GM21529 (cell line): ENCODE data around the gene DNAH5.
"Not testable (repeated sequence)": the region's sequence is repeated elsewhere in the genome, so short reads cannot be mapped to it uniquely, and the experiment has no call there.

ENCODE experiments used
- ATAC-seq: cut with Tn5 transposase; IDR thresholded peaks from one replicate; pipeline ENCODE4 v1.9.1; 2021; ENCODE audit not compliant: unreplicated experiment

Gene DNAH5

DNA sequence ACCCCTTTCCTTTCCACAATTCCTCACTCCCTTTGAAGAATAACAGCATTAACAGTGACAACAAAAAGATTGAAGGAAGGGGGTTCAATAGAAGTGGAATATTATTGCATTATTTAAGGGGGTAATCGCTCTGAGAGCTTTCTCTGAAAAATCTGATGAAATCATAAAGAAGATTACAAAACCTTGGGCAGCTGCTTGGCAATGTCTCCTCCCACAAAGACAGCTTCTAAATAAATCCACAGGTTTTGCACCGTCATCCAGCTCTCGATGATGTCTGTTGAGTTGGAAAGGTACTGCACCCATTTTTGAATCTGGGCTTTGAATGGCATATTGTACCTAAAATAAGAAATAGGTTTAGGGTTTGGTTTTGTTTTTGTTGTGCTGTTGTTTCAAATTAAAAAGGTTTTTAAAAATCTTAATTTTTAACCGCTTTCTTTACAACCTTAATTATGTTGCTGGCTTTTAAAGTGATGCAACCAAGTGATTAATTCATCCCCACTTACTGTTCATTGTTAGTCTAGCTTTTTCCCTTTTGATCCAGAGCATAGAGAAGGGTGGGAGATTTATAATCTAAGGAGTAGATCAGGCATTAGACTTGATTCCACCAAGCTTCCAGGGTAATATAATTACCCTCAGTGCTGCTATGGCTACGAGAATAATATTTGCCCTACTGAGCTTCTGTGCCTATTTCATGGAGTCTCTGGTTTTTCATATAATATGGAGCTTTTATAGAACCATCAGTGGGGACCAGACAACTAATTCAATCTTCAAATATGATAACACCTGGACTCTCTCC lies 85.0 kb downstream of the DNAH5 start:
- ATAC-seq: no peak

- no peak for ATAC-seq
Measured at GRCh38 chr5:13843175-13843846, 101.2 kb downstream of the DNAH5 start.

- no peak for ATAC-seq
Measured at GRCh38 chr5:13833440-13833839, 111.0 kb downstream of the DNAH5 start.

GRCh38 chr5:13831351-13831750 lies 113.1 kb downstream of the DNAH5 start:
- no peak for ATAC-seq

DNA sequence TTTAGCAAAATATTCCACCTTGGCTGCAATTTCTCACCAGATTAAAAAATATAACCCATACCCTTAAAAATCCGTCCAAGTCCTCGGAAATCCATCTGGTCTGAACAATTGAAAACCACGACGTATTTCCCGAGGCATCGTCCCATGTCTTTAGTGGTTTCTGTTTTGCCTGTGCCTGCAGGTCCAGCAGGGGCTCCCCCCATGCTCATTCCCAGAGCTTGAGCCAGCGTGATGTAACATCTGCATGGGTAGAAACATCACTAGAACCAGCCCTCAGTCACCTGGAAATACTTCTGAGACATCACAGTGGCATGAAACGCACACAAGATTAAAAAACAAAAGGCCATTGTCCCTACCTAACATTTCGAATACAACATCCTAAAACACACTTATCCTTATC lies 114.0 kb downstream of the DNAH5 start:
- ATAC-seq: no peak

- ATAC-seq: no peak
Measured at GRCh38 chr5:13821366-13821765, 123.1 kb downstream of the DNAH5 start.

DNA sequence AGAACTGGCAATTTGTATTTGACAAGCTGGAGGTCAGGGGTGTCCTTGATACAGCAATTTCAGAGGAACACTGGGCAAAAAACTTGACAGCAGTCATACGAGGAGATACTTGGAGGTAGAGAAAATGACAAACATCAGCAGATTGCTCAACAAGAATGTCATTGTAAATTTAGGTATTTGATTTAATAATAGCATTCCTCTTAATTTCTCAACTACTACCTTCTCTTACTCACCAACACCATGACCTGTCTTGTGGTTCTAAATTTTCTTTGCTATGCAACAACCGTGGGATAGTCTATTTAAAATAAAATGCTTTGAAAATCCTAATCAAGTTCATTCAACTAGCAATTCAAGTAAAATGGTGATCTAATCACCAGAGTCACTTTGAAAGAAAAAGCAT lies 128.4 kb downstream of the DNAH5 start:
- ATAC-seq: no peak

GRCh38 chr5:13814301-13814700 lies 130.2 kb downstream of the DNAH5 start:
- no peak for ATAC-seq

DNA sequence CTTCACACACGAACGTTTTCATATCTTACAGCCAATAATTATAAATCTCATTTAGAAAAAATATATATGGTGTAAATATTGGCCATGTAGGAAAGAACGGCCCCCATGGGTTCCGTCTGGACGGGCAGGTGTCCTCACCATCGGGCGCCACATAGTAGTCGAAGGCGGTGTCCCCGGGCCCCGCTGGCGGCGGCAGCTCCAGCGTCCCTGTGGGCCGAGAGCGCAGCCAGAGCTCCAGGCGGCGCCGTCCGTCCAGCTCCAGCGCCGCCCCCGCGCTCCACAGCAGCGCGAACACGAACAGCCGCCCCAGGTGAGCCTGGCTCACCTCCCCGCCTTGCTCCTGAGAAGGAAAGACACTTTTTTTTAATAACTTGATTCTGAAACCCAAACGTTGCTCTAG lies 134.6 kb downstream of the DNAH5 start:
- no peak for ATAC-seq

DNA sequence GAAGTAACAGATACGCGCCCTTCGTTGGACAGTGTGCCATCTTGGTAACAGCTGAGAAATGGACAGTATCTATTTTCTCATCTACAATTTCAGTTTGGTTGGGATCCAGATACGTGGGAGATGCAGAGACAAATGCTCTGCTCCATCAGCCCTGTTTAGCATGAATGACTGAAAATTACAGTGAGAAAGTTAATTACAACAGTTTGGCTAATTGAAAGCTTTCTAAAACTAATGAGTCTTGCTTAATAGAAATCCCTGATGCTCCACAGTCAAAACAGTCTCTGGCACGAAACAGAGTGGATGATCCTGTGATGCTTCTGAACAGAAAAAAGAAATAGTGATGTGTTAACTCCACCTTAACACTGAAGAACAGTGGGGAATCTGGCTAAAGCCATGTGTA lies 140.2 kb downstream of the DNAH5 start:
- ATAC-seq: no peak

- not testable (repeated sequence) for ATAC-seq
Measured at GRCh38 chr5:13798569-13798968, 145.9 kb downstream of the DNAH5 start.

- no peak for ATAC-seq
Measured at GRCh38 chr5:13785781-13786415, 158.6 kb downstream of the DNAH5 start.

GRCh38 chr5:13783726-13784125 lies 160.8 kb downstream of the DNAH5 start:
- no peak for ATAC-seq

DNA sequence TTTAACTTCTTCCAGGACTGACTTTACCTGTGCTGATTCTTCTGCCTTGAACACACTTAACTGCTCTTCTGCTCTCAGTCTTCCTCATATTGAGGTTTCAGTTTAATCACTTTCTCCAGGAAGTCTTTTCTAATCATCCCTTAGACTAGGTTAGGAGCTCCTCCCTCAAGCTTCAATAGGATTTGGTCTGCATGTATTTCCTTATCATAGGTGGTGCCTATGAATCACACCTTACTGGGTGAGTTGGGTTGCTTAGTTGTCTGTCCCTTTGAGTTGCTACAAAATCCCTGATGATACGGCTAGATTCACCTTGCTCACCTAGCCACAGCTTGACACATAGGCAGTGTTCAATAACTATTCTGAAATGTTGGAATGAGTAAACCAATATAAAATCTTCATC lies 164.4 kb downstream of the DNAH5 start:
- no peak for ATAC-seq

DNA sequence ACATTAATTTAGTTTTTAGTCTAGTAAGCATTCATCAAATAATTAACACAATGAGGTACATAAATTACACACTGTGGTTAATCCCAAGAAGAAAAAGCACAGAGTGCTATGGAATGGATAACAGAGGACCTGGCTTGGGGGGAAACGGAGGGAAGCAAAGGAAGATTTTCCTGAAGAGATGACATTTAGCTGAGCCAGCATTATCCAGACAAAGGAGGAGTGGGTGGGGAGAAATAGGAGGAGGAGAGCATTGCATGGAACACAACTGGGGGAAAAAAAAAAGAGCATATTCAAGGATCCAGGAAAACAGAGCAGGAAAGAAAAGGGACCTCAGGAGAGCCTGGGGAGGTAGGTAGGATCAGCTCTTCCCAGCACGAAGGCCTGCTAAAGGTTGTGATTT lies 170.8 kb downstream of the DNAH5 start:
- ATAC-seq: no peak

DNA sequence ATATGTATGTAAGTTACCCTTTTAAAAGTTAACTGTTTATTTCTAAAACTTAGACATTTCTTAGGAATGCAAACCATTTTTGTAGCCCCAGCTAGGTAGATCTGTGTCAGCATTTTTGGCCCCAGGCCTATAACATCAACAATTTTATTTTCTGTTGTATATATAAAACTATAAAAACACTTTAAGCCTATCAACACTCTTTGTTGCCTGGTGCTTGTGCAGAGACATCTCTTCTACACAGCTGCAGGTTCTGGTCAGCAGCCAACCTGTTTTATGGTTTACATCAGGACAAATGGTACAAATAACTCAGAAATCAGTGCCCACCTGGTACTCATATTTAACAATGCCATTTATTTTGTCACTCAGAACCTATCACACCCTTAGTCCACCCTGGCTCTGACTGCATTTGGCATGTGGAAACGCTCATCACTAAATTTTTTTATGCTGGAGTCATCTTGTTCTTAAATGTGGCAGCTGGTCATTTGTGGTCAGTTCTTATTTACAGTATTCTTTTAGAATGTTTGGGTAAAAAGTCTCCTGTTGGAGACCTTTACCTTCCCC lies 173.4 kb downstream of the DNAH5 start:
- no peak for ATAC-seq

GRCh38 chr5:13766236-13766635 lies 178.3 kb downstream of the DNAH5 start:
- ATAC-seq: no peak

DNA sequence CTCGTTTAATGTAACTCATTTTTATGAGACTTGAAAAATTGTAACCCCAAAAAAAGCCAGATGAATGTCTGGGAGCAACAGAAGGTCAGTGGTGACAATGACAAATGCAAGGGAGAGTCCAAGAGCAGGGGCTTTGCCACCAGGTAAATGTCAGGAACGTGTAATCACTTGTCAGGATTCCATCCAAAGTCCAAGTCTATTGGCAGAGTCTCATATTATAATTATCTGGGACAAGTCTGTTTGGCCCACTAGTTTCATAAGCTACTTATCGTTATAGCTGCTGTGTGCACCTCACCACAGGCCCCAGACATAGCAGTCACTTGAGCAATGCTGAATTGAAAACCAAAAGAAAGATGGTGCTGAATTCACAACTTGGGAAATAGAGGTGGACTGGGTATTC lies 180.8 kb downstream of the DNAH5 start:
- no peak for ATAC-seq

DNA sequence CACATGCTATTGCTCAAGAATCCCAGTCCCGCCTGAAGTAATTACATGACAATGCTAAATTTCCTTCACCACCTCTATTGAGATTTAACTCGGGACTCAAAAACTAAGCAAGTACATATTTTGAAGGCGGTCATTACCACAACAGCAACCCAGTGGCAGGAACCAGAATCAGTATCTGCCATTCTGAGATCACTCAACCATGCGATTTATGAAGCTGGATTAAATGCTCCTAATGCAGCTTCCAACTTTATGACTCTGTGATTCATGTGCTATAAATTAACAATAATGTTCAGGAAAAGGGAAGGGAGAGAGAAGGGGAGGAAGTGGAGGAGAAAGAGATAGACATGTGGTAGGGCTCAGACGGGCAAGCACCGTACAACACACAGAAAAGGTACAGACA lies 194.7 kb downstream of the DNAH5 start:
- ATAC-seq: no peak

- no peak for ATAC-seq
Measured at GRCh38 chr5:13746026-13746425, 198.5 kb downstream of the DNAH5 start.

- ATAC-seq: no peak
Measured at GRCh38 chr5:13745508-13745907, 199.0 kb downstream of the DNAH5 start.

- ATAC-seq: no peak
Measured at GRCh38 chr5:13740471-13740870, 204.0 kb downstream of the DNAH5 start.
